ENCODE measurements around the gene ARL2. TPM values are rescaled to one million over a fixed set of nuclear protein-coding genes. Genes with fewer than 3 reads are reported as not detected.
A peak's percentile ranks its signal among the peaks of the same experiment; 100 is the strongest.

The ARL2 gene
- total RNA-seq, 4 donors from 2014 or later = 150 to 268 (median 170) TPM

DNA sequence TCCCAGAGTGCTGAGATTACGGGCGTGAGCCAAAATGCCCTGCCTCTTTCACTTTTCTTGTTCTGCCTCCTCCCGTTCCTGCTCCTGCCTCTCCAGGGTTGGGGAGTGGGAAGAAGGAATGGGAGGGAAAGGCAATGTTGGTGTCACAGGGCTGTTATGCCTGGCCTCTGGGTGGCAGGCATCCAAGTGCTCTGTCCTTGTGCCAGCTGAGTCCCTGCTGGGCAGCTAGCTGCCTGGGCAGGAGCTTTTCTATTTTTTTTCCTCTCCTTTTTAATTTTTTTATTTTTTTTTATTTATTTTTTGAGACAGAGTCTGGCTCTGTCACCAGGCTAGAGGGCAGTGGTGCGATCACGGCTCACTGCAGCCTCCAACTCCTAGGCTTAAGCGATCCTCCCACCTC, 23.0 kb downstream of the ARL2 start:
- no peak for ATAC-seq
- intact Hi-C loops (cut with DNase I; ENCODE audit: low total_unique reads) = no loop called here
- Histone ChIP-seq H3K27me3 (no peaks in the 10 kb centered on the region), H3K27ac (no peak overlapping the region), H3K9me3 (no peaks in the 10 kb centered on the region), H3K4me1 (peaks cover 9 to 10% of the 10 kb centered on the region in 2 donors), H3K36me3 (peaks cover 0 to 46% of the 10 kb centered on the region in 2 donors), H3K4me3 (no peak overlapping the region)
- DNase-seq = no peak
- TF ChIP-seq, protein P1, sequence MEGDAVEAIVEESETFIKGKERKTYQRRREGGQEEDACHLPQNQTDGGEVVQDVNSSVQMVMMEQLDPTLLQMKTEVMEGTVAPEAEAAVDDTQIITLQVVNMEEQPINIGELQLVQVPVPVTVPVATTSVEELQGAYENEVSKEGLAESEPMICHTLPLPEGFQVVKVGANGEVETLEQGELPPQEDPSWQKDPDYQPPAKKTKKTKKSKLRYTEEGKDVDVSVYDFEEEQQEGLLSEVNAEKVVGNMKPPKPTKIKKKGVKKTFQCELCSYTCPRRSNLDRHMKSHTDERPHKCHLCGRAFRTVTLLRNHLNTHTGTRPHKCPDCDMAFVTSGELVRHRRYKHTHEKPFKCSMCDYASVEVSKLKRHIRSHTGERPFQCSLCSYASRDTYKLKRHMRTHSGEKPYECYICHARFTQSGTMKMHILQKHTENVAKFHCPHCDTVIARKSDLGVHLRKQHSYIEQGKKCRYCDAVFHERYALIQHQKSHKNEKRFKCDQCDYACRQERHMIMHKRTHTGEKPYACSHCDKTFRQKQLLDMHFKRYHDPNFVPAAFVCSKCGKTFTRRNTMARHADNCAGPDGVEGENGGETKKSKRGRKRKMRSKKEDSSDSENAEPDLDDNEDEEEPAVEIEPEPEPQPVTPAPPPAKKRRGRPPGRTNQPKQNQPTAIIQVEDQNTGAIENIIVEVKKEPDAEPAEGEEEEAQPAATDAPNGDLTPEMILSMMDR (IDR thresholded peaks at IDR 0.05 in 4 of 5, conservative IDR thresholded peaks at IDR 0.05 in 1 of 5) = no peak
- no peak for TF ChIP-seq POLR2A (IDR thresholded peaks at IDR 0.05)
- in situ Hi-C loops (cut with MboI; ENCODE audit: low sequenced_read_pairs in 4 of 4) = no loop called here

- TF ChIP-seq POLR2A (IDR thresholded peaks at IDR 0.05) = no peak
- TF ChIP-seq, protein P1 (IDR thresholded peaks at IDR 0.05 in 4 of 5, conservative IDR thresholded peaks at IDR 0.05 in 1 of 5) = no peak
These were observed 26.5 kb downstream of the ARL2 start for GRCh38 chr11:65040520-65040846.

GRCh38 chr11:65040847-65041622, 27.1 kb downstream of the ARL2 start, which contains the start of gene SAC3D1:
Gene SAC3D1, plus strand, starts transcription at chr11:65041210. Its CDS starts 83 bp downstream, at chr11:65041293.
- Histone ChIP-seq H3K4me1 (peaks cover 14 to 21% of the 10 kb centered on the region in 2 donors), H3K9me3 (no peaks in the 10 kb centered on the region), H3K4me3 (peak within 1 kb of the TSS; percentile 56 to 94 (median 70)), H3K27ac (peak within 1 kb of the TSS; percentile 87 to 98 (median 92)), H3K27me3 (no peaks in the 10 kb centered on the region), H3K36me3 (peaks cover 0 to 24% of the 10 kb centered on the region in 2 donors)
- TF ChIP-seq POLR2A (IDR thresholded peaks at IDR 0.05) = peak; percentile 19 to 52
- TF ChIP-seq, protein P1 (IDR thresholded peaks at IDR 0.05 in 4 of 5, conservative IDR thresholded peaks at IDR 0.05 in 1 of 5) = no peak
- in situ Hi-C loops (cut with MboI; ENCODE audit: low sequenced_read_pairs in 4 of 4) = no loop called here
- DNase-seq = peak; percentile 73 to 89
- intact Hi-C loops (cut with DNase I; ENCODE audit: low total_unique reads) = loop anchor here (1.0 to 5.0 kb wide), 3 partner anchors 14 to 41 kb away; partner anchors contain the start of genes ARL2, CDCA5, SNX15 and ZFPL1
- ATAC-seq = peak; percentile 96

More at GRCh38 chr11:65040520-65040846, 26.5 kb downstream of the ARL2 start:
- in situ Hi-C loops (cut with MboI; ENCODE audit: low sequenced_read_pairs in 4 of 4) = no loop called here
- no peaks in the 10 kb centered on the region for H3K27me3 ChIP-seq
- peaks cover 14 to 21% of the 10 kb centered on the region in 2 donors for H3K4me1 ChIP-seq
- intact Hi-C loops (cut with DNase I; ENCODE audit: low total_unique reads) = loop anchor here (1.0 to 5.0 kb wide), 2 partner anchors 26 to 42 kb away; partner anchors contain the start of genes ARL2, CDCA5 and ZFPL1
- peak overlapping the region; percentile 87 to 98 (median 92) for H3K27ac ChIP-seq
- ATAC-seq (peak in 1 of 2 donors; percentile 6), DNase-seq (no peak)
- H3K36me3 ChIP-seq = peaks cover 0 to 29% of the 10 kb centered on the region in 2 donors
- H3K4me3 ChIP-seq = peak overlapping the region; percentile 56 to 94 (median 70)
- no peaks in the 10 kb centered on the region for H3K9me3 ChIP-seq

DNA sequence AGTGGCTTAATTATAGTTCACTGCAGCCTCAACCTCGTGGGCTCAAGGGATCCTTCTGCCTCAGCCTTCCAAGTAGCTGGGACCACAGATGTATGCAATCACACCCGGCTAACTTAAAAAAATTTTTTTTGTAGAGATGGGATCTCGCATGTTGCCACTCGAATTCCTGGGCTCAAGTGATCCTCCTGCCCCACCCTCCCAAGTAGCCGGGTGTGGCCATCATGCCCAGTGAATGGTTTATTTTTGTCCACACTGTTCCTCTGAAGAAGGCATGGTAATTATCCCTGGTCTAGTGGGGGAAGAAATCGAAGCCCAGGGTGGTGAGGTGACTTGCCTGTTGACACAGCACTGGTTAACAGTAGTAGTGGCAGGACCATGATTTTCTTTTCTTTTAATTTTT, 28.9 kb downstream of the ARL2 start:
- Histone ChIP-seq H3K36me3 (peaks cover 0 to 16% of the 10 kb centered on the region in 2 donors), H3K27me3 (no peaks in the 10 kb centered on the region), H3K4me1 (peaks cover 14 to 21% of the 10 kb centered on the region in 2 donors), H3K27ac (no peak overlapping the region), H3K9me3 (no peaks in the 10 kb centered on the region), H3K4me3 (no peak overlapping the region)
- intact Hi-C loops (cut with DNase I; ENCODE audit: low total_unique reads) (loop anchor here (5.0 kb wide), 1 partner anchor 39 kb away; the partner anchor contains the start of genes CDCA5 and ZFPL1), in situ Hi-C loops (cut with MboI; ENCODE audit: low sequenced_read_pairs in 4 of 4) (no loop called here)
- no peak for DNase-seq
- ATAC-seq = no peak
- TF ChIP-seq, protein P1 (IDR thresholded peaks at IDR 0.05 in 4 of 5, conservative IDR thresholded peaks at IDR 0.05 in 1 of 5) = no peak
